ENCODE results near the gene OR4A5.
"Not testable (repeated sequence)": the region's sequence is repeated elsewhere in the genome, so short reads cannot be mapped to it uniquely, and the experiment has no call there.

OR4A5 gene

GRCh38 chr11:54706532-54706931, at the start of gene OR4A5:
Gene OR4A5 (plus strand): TSS chr11:54706832. CDS start chr11:54706885, 53 bp downstream.
- not testable (repeated sequence) for DNase-seq

- DNase-seq, result not testable (repeated sequence)
Measured at GRCh38 chr11:54720094-54720493, 13.5 kb downstream of the OR4A5 start.
